Activated CD4-positive, alpha-beta T cell treated with anti-CD3 and anti-CD28 coated beads, Interleukin-2, Interleukin-4, amounts not matched to agents 100 ng/mL and 50 ng/mL, durations not matched to agents 16 hours and 8 hours (primary cell): ENCODE results near the gene PLEKHM3.
"Not testable (repeated sequence)": the region's sequence is repeated elsewhere in the genome, so short reads cannot be mapped to it uniquely, and the experiment has no call there.

Experiments used
- DNase-seq: peaks from one replicate; pipeline ENCODE4 v3.0.0-alpha.2; 2020; ENCODE audit warnings: low spot score

PLEKHM3 gene

DNA sequence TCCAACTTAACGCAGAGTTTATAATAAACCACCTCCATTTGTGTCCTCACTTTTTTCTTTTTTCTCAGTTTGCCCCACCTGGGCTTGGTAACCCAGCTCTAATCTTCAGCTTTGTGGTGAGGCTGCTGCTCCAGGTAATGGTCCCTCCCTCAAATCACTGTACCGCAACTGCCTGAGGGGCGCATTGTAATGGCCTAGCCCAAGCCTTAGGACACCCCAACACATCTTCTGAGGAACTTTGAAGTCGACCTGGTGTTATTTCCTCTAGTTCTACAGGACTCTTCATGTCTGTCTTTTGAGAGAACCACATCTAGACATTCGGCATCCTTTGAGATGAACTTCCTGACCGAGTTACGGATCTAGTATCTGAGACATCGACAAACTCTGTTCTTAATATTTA is 99.7 kb downstream of the PLEKHM3 start:
- no peak for DNase-seq

DNA sequence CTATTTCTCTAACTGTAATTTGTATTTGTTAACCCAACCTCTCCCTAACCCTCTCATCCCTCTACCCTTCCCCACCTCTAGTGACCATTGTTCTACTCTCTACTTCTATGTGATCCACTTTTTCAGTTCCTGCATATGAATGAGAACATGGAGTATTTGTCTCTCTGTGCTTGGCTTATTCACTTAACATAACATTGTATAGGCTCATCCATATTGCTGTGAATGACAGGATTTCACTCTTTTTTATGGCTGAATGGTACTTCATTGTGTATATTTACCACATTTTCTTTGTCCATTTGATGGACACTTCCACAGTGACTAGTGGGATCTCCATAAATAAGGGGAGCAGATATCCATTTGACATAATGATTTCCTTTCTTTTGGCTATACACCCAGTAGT is 103.7 kb downstream of the PLEKHM3 start:
- no peak for DNase-seq

DNA sequence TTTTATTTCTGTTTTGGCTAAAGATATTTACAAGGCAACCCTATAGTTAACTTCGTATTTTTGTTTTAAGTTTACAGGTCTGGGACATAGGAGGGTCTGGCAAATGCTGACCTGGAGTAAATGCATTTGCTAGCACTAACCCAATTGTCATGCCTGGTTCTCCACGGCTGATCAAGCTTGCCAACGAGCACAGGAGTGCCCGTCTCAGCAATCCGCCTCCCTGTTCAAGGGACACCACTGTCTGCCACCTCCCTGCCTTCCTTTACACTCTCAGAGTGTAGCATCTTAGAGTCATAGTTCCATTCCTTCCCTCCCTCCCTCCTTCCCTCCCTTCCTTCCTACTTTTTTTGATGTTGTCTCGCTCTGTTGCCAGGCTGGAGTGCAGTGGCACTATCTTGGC is 104.6 kb downstream of the PLEKHM3 start:
- DNase-seq = no peak

DNA sequence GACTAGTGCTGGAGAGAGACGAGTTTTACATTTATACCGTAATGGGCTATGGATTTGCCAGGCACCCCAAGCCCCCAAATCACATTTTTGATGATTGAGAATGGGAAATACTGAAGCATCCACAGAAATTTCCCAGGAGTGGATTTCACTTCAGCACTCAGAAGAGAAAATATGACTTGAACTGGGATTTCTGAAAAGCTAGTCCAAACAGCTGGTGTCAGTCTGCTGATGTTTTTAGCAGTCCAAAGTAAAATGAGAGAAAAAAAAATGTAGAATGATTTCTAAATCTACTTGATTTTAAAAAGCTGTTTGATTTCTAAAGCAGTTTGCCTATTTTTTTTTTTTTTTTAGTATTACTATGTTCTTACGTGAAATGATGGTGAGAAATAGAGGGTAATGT is 105.0 kb downstream of the PLEKHM3 start:
- DNase-seq = no peak

DNA sequence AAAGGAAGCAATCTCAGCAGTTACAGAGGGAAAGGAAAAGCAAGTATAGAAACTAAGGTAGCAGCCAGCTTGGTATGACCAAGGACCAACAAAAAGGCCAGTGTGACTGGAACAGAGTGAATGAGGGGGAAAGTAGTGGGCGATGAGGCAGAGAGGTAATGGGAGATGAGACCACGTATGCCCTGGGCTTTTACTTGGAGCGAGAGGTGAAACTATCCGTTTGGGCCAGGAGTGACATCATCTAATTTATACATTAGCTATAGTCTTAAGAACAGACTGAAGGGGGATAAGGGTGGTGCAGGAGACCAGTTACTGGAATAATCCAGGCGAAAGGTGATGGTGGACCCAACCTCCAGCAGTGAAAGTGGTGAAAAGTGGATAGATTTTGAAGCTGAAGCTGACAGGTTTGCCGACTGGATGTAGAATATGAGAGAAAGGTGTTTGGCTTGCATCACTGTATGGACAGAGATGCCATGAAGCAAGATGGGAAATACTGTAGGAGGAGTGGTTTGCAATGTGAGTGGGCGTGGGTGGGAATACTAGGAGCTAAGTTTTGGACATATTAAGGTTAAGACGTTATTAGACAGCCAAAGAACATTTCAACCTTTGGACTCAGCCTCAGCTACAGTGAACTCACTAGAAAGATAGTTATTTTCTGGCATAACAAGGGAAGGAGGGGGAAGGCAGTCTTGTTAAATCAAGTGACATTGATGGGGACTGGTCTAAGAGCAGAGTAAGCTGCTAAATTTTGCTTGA is 106.0 kb downstream of the PLEKHM3 start:
- no peak for DNase-seq

DNA sequence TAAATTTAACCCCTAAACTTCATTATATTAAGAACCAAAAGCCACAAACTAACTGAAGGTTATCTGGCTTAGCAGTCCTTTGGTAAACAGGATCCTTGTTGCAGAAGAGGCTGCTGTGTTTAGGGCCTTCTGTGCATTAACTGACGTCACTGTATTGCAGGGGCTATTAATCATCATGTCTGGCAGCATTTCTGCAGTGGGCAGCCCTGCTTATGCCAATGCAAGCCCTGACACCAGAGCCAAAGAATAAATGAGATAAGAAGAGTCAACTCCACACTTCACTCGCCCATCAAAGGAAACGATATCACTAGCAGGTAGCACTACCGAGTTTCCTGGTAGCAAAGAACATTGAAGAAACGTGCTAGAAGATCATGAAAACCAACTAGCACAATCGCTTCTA is 110.6 kb downstream of the PLEKHM3 start:
- DNase-seq = no peak

DNA sequence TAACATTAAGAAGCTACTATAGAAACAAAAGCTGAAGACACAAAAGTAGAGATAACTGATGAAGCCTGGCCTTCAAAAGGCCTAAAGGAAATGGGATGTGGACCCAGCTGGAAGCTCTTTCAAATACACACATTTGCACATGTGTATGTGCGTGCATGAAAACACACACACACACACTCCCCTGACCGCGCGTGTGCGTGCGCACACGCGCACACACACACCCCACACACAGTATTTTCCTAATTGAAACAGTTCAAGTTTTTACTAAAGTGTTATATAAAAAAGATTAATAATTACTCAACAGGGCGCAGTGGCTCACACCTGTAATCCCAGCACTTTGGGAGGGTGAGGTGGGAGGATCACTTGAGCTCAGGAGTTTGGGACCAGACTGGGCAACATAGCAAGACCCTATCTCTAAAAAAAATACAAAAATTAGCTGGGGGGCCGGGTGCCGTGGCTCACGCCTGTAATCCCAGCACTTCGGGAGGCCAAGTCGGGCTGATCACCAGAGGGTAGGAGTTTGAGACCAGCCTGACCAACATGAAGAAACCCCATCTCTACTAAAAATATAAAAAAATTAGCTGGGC is 111.5 kb downstream of the PLEKHM3 start:
- DNase-seq = no peak

DNA sequence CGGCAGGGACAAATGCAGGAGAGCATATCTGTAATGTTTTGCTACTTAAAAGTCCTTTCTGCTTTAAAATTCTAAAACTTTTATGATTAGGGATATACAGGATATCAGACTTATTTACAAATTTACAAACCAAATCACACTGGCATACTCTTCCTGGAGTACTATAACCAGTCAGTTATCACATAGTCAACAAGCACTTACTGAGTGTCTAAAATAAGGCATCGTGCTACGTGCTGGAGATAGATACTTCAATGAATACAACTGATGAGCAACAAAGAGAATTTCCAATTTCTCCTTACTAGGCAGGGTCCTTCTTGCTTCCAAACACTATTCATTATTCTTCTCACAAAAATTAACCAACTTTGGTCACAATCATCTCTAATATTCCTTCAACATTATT is 113.5 kb downstream of the PLEKHM3 start:
- DNase-seq = no peak

DNA sequence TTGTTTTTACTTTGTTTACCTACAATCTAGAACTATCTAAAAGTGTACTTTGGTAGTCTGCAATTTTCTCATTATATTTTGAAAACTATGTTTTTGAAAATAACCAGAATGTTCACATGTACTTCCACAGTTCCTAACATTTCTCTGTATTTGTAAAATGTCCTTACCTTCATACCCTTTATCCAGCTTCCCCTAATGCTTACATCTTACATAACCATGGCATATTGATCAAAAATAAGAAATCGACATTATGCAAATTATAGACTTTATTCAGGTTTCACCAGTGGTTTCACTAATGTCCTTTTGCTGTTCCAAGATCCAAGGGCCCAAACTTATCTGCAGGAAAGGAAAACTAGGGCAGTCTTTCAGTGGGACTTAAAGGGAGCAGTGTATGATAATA is 114.1 kb downstream of the PLEKHM3 start:
- no peak for DNase-seq

DNA sequence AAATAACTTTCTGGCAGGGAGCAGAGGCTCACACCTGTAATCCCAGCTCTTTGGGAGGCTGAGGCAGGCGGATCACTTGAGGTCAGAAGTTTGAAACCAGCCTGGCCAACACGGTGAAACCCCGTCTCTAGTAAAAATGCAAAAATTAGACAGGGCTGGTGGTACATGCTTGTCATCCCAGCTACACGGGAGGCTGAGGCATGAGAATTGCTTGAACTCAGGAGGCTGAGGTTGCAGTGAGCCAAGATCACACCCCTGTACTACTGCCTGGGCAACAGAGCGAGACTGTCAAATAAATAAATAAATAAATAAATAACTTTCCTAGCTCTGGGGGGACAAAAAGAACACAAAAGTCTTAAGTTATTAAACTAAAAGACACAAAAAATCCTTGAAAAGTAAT is 118.8 kb downstream of the PLEKHM3 start:
- not testable (repeated sequence) for DNase-seq

DNA sequence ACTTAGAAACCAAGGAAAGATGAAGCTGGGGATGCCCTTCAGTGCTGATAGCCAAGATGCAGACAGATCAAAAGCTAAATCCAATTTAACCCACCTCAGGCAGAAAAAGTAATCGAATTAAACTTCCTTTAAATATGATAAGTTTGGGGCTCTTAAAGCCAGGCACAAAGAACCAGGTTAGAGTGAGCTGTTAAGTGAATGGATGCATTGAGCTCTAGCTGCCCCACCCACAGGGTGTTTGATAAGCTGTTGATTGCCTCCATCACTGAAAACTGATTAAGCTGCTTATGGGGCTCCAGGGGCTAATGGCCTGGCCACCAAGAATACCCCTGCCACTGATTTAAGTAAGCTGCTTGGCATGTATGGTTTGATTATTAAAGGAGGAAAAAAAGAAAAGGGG is 119.8 kb downstream of the PLEKHM3 start:
- DNase-seq = no peak

DNA sequence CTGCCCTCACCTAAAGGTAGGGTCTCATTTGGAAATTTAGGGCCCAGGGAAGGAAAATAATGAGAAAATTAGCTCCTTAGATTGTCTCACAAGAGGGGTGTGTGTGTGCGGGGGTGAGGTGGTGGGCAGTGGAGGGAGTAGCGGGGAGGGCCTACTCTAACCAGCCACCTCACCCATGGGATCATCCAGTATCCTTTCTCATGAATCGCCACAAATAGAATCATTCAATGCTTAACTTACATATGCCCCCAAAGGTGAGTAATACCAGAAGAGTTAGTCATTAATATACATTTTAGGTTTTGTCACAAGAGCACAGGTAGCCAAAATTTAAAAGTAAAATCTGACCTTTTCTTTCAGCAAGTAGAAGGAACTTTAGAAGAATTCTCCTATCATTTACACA is 122.1 kb downstream of the PLEKHM3 start:
- DNase-seq = no peak

DNA sequence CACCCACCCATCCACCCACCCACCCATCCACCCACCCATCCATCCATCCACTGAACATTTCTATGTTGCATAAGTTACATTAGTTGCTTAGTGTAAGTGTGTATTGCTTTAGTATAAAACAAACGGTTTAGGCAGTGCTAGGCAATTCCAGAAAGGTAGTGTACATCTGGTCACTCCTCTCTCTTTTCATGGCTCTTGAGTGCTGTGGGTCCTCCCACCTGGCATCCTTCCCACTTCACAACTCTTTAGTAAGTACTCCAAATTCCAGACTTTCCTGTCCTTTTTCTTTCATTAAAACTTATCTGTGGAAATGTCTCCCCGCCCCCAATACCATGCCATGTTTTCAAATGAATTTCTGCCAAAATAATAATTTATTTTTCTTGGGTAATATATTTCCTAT is 122.5 kb downstream of the PLEKHM3 start:
- no peak for DNase-seq

DNA sequence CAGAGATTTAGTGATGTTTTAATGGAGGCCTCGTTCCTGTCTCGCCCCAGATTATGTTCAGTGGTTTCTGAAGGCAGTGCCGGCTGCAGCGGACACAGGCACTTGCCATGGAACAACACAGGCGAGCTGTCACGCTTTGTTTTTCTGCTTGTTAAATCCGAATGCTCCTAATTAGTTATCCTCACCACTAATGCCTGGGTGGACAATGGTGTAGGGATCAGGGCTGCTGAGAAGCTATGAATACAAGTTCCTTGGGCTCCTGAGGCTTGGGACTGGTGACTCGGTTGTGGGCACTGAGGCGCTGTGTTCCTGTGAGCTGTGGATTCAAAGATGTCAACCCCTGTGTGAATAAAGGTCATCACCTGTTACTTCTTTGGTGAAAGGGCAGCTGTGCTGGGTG is 123.5 kb downstream of the PLEKHM3 start:
- no peak for DNase-seq

DNA sequence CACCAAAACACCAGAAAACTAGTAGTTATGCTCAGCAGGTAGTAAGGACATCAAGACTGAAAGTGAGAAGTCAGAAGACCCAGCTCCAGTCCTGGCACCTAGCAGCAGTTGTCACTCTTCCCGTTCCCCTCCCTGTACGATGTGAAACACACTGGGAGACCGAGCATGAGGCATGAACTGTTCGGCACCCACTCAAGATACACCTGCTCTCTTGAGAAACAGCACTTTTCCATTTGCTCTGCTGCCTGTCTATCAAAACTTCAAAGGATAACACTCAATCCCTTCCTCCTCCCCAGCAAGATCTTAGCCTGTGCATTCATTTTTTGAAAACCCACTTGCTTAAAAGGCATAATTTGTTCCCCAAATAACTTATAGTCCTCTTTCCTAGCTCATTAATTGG is 123.9 kb downstream of the PLEKHM3 start:
- DNase-seq = no peak

DNA sequence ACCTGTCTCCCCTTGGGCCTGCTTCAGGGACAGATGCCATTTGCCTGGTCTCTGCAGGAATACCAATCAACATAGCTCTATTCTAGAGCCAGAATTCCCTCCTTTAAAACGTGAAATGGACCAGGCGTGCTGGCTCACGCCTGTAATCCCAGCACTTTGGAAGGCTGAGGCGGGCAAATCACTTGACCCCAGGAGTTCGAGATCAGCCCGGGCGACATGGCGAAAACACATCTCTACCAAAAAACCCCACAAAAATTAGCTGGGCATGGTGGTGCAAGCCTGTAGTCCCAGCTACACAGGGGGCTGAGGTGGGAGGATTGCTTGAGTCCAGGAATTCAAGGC is 127.0 kb downstream of the PLEKHM3 start:
- no peak for DNase-seq

DNA sequence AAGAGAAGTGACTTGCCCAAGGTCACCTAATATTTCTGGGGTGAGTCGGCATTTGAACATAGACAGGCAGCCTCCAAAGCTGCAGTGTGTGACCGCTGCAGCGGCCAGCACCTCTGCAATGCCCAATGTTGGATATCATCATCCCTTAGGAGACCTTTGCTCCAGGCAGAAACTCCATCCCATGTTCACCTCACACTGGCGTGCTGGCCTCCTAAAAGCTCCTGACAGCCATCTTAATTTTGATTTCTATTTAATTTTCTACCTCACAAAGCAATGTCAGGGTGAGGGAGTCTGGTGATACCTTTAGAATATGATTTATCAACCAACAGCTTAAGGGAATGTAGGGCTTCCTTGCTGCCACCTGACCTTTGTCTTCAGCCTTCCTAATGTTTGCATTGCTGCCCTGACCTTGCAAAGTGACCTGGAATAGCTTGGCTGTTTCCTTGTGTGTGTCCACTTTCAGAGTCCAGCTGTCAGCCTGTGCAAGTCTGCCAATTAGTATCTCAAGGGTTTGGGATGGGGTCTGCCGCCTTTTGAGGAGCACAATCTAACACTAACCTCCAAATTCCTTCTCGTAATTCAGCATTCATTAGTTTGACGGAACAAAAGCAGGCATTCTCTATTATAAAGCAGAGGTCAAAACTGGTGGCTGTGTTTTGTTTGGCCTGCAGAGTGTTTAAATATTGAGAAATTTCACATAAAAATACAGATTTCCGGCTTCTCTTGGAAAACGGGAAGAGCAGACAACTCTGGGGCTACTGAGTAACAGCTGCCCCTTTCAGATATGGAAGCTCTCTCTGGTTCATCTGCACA is 127.6 kb downstream of the PLEKHM3 start:
- no peak for DNase-seq

DNA sequence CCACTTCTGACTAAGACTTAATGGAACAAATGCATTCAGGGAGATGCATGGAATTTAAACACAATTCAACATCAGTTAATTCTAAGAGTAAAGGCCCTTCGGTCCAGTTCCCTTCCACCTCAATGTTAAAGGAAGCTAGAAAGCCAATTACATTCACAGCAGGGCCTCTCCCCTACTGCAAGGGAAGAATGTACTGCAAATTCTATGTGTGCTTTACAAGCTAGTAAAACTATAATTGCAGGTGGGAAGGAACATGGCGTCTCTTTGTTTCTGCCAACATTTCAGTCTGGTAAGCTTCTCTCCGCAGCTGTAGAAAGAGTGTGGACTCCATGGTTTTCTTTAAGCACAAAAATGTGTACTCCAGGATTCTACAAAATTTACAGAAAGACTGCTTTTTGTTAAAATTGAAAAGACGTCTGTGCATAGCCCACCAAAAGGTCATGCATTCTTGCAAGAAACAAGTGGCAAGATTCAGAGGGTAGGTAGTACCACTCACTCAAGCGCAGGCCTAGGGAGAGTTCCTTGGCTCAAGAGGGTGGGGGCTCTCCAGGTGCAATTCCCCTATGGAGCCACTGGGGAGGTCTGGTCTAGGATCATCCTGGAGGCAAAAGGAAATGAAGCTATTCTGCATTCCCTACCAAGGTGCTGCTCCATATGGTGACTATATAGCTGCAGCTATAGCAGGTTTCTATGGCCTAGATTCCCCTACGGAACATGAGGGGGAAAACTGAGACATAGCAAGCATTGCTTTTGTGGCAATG is 128.6 kb downstream of the PLEKHM3 start:
- no peak for DNase-seq

DNA sequence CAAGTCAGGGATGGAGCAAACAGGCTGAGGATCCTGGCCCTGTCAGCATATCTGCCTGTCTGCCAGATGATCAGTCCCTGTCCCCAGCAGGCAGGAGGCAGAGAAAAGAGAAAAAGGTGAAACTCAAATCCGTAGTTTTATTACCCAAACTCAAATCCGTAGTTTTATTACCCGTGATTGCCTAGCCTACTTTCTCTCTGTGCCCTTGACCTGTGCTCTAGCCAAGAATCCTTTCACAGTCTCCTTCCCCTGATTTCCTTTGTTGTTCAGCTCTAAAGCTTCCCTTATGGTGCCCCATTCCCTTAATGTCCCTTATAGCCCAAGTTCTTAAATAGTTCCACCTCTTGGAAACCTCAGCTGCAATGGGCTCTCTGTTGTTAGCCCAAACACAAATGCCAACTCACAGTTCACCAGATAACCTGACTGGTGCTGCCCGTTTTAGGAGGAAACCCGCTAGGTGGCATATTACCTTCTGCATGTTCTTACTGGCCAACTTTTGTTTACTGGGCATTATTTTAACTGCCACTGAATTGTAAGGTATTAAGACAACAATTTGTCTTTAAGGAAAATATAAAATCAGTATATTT is 130.0 kb downstream of the PLEKHM3 start:
- no peak for DNase-seq

DNA sequence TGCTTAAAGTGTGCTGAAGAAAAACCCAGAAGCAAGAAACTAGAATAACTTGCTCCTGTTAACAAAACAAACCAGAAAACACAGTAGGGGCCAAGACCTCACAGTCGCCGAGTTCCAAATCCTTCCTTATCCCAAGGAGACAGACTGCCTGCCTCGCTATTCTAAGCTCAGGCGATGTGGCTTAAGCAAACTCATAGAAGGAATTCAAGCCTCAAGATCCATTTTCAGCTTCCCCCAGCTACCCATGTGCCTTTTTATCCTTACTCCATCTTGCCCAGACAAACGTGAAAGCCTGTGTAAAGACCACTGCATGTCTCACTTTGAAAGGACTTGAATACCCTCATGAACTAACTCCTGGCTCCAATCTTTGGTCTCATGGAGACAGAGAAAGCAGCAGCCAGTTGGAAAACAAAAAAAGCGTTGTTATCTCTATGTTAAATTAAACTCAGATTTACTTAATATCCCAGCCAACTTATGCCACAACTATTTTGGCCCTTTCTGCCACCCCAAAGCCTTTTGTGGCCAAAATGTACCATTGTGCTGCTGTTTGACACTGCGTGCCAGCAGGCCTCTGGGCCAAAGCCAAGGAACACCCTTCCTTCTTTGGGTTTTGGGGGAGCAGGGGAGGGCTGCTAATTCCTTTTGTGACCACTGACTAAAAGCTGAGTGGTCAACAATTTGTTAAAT is 132.5 kb downstream of the PLEKHM3 start:
- no peak for DNase-seq

DNA sequence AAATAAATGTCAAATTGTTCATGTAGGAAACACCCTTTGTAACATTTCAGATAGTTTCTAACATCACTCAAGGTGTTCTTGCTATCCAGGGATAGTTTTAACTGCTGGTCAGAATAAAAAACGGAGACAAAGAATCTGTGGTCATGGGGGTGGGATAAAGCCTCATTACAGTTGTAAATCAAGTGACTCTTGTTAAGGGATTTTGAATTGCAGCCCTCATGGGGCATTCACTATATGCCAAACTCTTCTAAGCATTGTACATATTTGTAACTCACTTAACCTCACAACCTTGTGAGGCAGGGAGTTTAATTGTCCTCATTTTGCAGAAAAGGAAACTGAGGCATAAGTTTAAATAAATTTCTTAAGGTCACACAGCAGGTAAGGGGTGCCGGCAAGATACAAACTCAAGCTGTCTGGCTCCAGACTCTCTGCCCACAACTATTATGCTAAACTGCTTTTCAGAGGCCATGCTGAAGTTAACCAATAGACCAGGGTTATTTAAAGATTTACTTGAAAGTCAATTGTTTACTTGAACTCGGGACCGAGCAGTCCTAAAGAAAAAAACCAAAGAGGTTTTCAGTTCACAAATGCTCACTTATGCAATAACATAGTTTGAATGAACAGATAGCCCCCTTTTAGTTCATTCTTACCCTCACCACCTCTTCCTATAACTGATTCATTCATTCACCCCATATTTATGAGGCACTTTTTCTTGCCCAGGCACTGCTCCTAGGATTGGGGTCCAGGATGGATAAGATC is 134.1 kb downstream of the PLEKHM3 start:
- DNase-seq = no peak
